SK-N-SH (cell line): ENCODE measurements around the gene DBP. TPM values are rescaled to one million over a fixed set of nuclear protein-coding genes. Genes with fewer than 3 reads are reported as not detected.

Experiments used
- CTCF ChIA-PET: fragments of 300-600, 350-600 bp; formaldehyde crosslinking; extraction: SDS; loops from one replicate; lab custom pipeline; 2021; lab: Yijun Ruan, JAX
- POLR2A ChIA-PET: fragments of 350-600 bp; sonication (Branson Sonifier 250); formaldehyde crosslinking; extraction: SDS; loops from one replicate; lab custom pipeline; 2020; ENCODE audit warnings: antibody characterized with exemption, inconsistent platforms; lab: Yijun Ruan, JAX
- DNase-seq: peaks from one replicate; pipeline ENCODE4 v3.0.0; 2012
- H2AFZ ChIP-seq: fragments of 200-600 bp; sonication (generic); 2 replicates; pipeline ENCODE4 v1.8.1; 2016; ENCODE audit warnings: antibody characterized with exemption, mild to moderate bottlenecking, low read depth
- H3F3A ChIP-seq: fragments of 200-600 bp; sonication (generic); replicated peaks from 2 replicates; pipeline ENCODE3; 2016; ENCODE audit warnings: antibody characterized with exemption, mild to moderate bottlenecking; ENCODE audit not compliant: insufficient read depth
- H3K27ac ChIP-seq, 2 experiments: fragments of 200-500 bp in 1 of 2; fragments of 200-600 bp in 1 of 2; sonication (Bioruptor generic) in 1 of 2; sonication (generic), shearing (Covaris generic) in 1 of 2; 2 replicates each; pipeline versions ENCODE4 v1.5.1 to v1.6.1; 2014 to 2016; ENCODE audit warnings: low read depth in 2 of 2, inconsistent platforms in 1 of 2, low read length in 1 of 2, mild to moderate bottlenecking in 1 of 2, mixed read lengths in 1 of 2
- H3K27me3 ChIP-seq: fragments of 200-600 bp; sonication (generic), shearing (Covaris generic); 2 replicates; pipeline ENCODE4 v1.6.1; 2016; ENCODE audit warnings: mixed run types; ENCODE audit not compliant: insufficient read depth
- H3K36me3 ChIP-seq, 2 experiments: fragments of 200-500 bp in 1 of 2; fragments of 200-600 bp in 1 of 2; sonication (Bioruptor generic) in 1 of 2; sonication (generic) in 1 of 2; replicated peaks in 1 of 2; 2 replicates each; pipeline versions ENCODE3 to v1.5.1; 2014 to 2016; ENCODE audit warnings: low read length in 1 of 2, mild to moderate bottlenecking in 1 of 2; ENCODE audit not compliant: insufficient read depth in 2 of 2, control insufficient read depth in 1 of 2
- H3K4me1 ChIP-seq, 2 experiments: fragments of 200-500 bp in 1 of 2; fragments of 200-600 bp in 1 of 2; sonication (Bioruptor generic) in 1 of 2; sonication (generic), shearing (Covaris generic) in 1 of 2; 2 replicates each; pipeline versions ENCODE4 v1.5.1 to v1.6.1; 2014 to 2016; ENCODE audit warnings: low read depth in 1 of 2, low read length in 1 of 2, mixed run types in 1 of 2; ENCODE audit not compliant: insufficient read depth in 2 of 2, control insufficient read depth in 1 of 2
- H3K4me2 ChIP-seq: fragments of 200-600 bp; sonication (generic), shearing (Covaris generic); 2 replicates; pipeline ENCODE4 v1.6.1; 2017; ENCODE audit warnings: mixed run types
- H3K4me3 ChIP-seq, 2 experiments: fragments of 200-500 bp in 1 of 2; fragments of 200-600 bp in 1 of 2; sonication (Bioruptor generic) in 1 of 2; sonication (generic), shearing (Covaris generic) in 1 of 2; 2 replicates each; pipeline versions ENCODE4 v1.5.1 to v1.8.1; 2014 to 2016; ENCODE audit warnings: low read depth in 2 of 2, inconsistent platforms in 1 of 2, low read length in 1 of 2, mild to moderate bottlenecking in 1 of 2, mixed read lengths in 1 of 2, moderate library complexity in 1 of 2
- H3K79me2 ChIP-seq: fragments of 200-600 bp; sonication (generic); 2 replicates; pipeline ENCODE4 v1.8.1; 2017; ENCODE audit warnings: mild to moderate bottlenecking; ENCODE audit not compliant: insufficient read depth
- H3K9ac ChIP-seq: fragments of 200-600 bp; sonication (generic); 2 replicates; pipeline ENCODE4 v1.6.1; 2017; ENCODE audit warnings: mixed run types
- H3K9me2 ChIP-seq: fragments of 200-600 bp; sonication (generic); 2 replicates; pipeline ENCODE4 v1.6.1; 2017; ENCODE audit warnings: mixed run types
- H3K9me3 ChIP-seq: fragments of 200-600 bp; sonication (generic); 2 replicates; pipeline ENCODE4 v1.6.1; 2017; ENCODE audit warnings: mixed run types, mild to moderate bottlenecking, moderate library complexity
- H4K20me1 ChIP-seq: fragments of 200-600 bp; sonication (generic); 2 replicates; pipeline ENCODE4 v1.6.1; 2017; ENCODE audit warnings: mild to moderate bottlenecking, mixed run types; ENCODE audit not compliant: insufficient read depth
- CHD2 ChIP-seq: fragments of 150-350 bp; IDR thresholded peaks from 2 replicates; pipeline ENCODE4 v1.6.1; 2018; ENCODE audit warnings: low read length; ENCODE audit not compliant: partially characterized antibody
- MXI1 ChIP-seq: IDR thresholded peaks from 2 replicates; pipeline ENCODE4 v1.6.1; 2012; ENCODE audit warnings: mild to moderate bottlenecking, low read depth, low read length, improper control_type of control experiment
- NRF1 ChIP-seq: IDR thresholded peaks from 2 replicates; pipeline ENCODE4 v1.6.1; 2012; ENCODE audit warnings: low read depth, mild to moderate bottlenecking, low read length
- POLR2AphosphoS5 ChIP-seq: IDR thresholded peaks from 2 replicates; pipeline ENCODE4 v1.6.1; 2012; ENCODE audit warnings: low read depth, low read length
- RCOR1 ChIP-seq: fragments of 150-350 bp; IDR thresholded peaks from 2 replicates; pipeline ENCODE4 v1.6.1; 2017; ENCODE audit warnings: antibody characterized with exemption, low read length
- WGBS: methylation state at CpG from one replicate; pipeline ENCODE4 v1.1.6; 2017; ENCODE audit warnings: low lambda C conversion rate; 5-methylcytosine and 5-hydroxymethylcytosine counted together
- polyA plus RNA-seq, 3 experiments: library from polyadenylated mRNA; depleted of rRNA; stranded (reverse); fragments of >200 nt; gene quantifications; 2 replicates each; pipeline ENCODE4 v1.2.3, GENCODE V29; 2012

Gene DBP
- polyA plus RNA-seq, 1 of the 3 experiments (the other 2 are of a cell fraction): 12.6 TPM

DNA sequence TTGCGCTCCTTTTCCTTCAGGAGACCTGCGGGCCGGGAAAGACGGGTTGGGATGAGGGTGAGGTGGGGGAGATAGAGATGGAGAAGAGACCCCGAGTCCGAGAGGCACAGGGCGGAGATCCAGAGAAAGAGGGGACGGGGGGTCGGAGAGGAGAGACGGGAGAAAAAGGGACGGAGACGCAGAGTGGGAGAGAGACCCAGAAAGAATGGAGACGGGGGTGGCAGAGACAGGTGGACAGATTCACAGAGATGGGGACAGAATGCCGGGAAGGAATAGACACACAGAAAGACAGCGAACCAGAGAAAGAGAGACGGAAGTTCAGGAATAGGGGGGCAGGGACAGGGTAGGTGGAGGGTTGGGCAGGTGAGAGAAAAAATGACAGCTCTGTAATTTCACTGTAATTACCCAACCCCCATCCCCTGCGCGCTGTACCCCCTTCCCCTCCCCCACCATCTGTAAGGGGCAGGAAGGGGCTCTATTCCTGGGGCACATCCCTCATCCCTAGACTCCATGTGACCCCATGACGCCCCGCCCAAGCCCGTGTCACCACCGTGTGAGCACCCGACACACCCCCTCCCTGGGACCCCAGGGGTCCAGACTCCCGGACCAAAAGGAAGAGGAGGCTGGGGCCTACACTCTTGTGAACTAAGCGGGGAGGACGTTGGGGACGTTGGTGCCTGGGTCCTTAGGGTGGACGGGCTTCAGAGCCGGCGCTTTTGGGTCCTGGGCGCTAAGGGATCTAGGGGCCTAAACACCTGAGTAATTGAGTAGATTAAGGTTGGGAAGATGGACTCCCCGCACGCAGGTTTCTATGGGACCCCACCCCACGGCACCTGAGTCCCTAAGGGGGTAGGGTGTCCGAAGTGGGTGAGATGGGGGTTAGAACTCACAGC is 967 bp downstream of the DBP start:
- no peaks in the 10 kb centered on the region for H3K27me3 ChIP-seq
- H3K4me1 ChIP-seq: peaks cover 31 to 39% of the 10 kb centered on the region in 2 experiments
- peak overlapping the region; percentile 96 for H3K9ac ChIP-seq
- no peak for TF ChIP-seq MXI1
- TF ChIP-seq CHD2: peak; percentile 54
- WGBS: 5% methylated on average over 24 of the region's 35 CpGs
- H4K20me1 ChIP-seq: no peaks in the 10 kb centered on the region
- H3F3A ChIP-seq: peaks cover 30% of the 10 kb centered on the region
- H3K9me3 ChIP-seq: no peaks in the 10 kb centered on the region
- H3K4me3 ChIP-seq: peak overlapping the region; percentile 74 to 79
- ChIA-PET CTCF (interaction anchor here (1.0 kb wide), 1 partner anchor 206 kb away, joined by 3 read pairs; no protein-coding TSS in a partner anchor), POLR2A (no interaction called here)
- no peaks in the 10 kb centered on the region for H3K9me2 ChIP-seq
- H3K4me2 ChIP-seq: peak overlapping the region; percentile 99
- DNase-seq: no peak
- H2AFZ ChIP-seq: 0 out of 2 replicates have a peak overlapping the region, but pooled peaks have one; percentile 29
- no peaks in the 10 kb centered on the region; the same call in 1 of the 2 replicates for H3K79me2 ChIP-seq
- peak overlapping the region; percentile 83 to 96 for H3K27ac ChIP-seq
- H3K36me3 ChIP-seq: peaks cover 5 to 10% of the 10 kb centered on the region in 2 experiments

DNA sequence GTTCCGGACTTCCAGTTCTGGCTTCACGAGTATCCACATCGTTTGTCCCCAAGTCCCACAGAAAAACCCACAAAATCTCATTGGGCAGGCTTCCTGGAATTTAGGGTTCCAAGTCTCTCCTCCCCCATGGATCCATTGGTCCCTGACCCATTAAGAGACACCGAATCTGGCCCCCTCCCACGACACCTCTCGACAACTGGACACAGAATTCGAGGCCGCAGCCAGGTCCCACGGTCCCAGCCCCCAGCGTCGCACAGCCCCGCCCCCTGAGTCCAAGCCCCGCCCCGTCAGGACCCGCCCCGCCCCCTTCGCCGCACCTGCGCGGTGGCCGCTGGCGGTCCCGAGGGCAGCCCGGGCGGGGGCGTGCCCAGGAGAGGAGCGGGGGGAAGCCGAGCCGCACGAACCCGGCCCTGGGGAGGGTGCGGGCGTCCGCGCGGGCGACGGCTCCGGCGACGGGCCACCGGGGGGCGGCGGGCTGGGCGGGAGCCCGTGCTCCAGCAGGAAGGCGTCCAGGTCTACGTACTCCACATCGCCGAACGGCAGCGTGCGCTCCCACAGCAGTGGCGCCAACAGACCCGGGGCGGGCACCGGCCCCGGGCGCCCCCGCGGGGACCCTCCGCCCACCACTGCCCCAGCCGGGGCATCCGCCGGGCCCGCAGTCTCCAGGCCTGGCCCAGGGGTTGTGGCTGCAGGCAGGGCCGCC is 1.8 kb downstream of the DBP start:
- peaks cover 10 to 13% of the 10 kb centered on the region in 2 experiments for H3K36me3 ChIP-seq
- TF ChIP-seq RCOR1: no peak
- TF ChIP-seq POLR2AphosphoS5: peak; percentile 71
- peak; percentile 59 for TF ChIP-seq NRF1
- TF ChIP-seq, all 33 proteins: peak for 2
- H3K4me1 ChIP-seq: peaks cover 31 to 39% of the 10 kb centered on the region in 2 experiments
- H4K20me1 ChIP-seq: no peaks in the 10 kb centered on the region
- peak overlapping the region; percentile 96 for H3K9ac ChIP-seq
- no peaks in the 10 kb centered on the region for H3K9me3 ChIP-seq
- no peaks in the 10 kb centered on the region; the same call in 1 of the 2 replicates for H3K79me2 ChIP-seq
- CTCF ChIA-PET: interaction anchor here (2.0 kb wide), 1 partner anchor 46 kb away, joined by 7 read pairs; no protein-coding TSS in a partner anchor
- WGBS: 6% methylated on average over 15 of the region's 67 CpGs
- H3K4me3 ChIP-seq: peak overlapping the region; percentile 74 to 79
- peak overlapping the region; percentile 96 to 98 for H3K27ac ChIP-seq
- H3K27me3 ChIP-seq: no peaks in the 10 kb centered on the region
- POLR2A ChIA-PET: interaction anchor here (1.5 kb wide), 1 partner anchor 10 kb away, joined by 8 read pairs; the partner anchor contains the start of gene CA11
- H2AFZ ChIP-seq: 0 out of 2 replicates have a peak overlapping the region, but pooled peaks have one; percentile 29
- peak overlapping the region; percentile 99 for H3K4me2 ChIP-seq
- no peaks in the 10 kb centered on the region for H3K9me2 ChIP-seq
- DNase-seq: peak; percentile 89
- H3F3A ChIP-seq: peaks cover 30% of the 10 kb centered on the region
